Esophagus muscularis mucosa (tissue), 4 donors: ENCODE measurements around the gene UACA. TPM values are rescaled to one million over a fixed set of nuclear protein-coding genes. Genes with fewer than 3 reads are reported as not detected.

Experiments
- DNase-seq: peaks from one replicate; pipeline ENCODE4 v3.0.0-alpha.2; 2017; ENCODE audit errors: extremely low spot score
- H3K27ac ChIP-seq, 4 donors: fragments of 200-600 bp; sonication (generic); replicated peaks in 1 of 4; 1 replicate in 3 of 4; 2 replicates in 1 of 4; pipeline ENCODE4 v1.5.1; 2016 to 2019; ENCODE audit warnings: mild to moderate bottlenecking in 1 of 4
- H3K27me3 ChIP-seq, 4 donors: fragments of 200-600 bp; sonication (generic); one replicate each; pipeline versions ENCODE4 v1.5.1 to v1.6.0; 2016 to 2019
- H3K36me3 ChIP-seq, 4 donors: fragments of 200-600 bp; sonication (generic); one replicate each; pipeline ENCODE4 v1.5.1; 2016 to 2019
- H3K4me1 ChIP-seq, 4 donors: fragments of 200-600 bp; sonication (generic); one replicate each; pipeline ENCODE4 v1.5.1; 2016 to 2019
- H3K4me3 ChIP-seq, 4 donors: fragments of 200-600 bp; sonication (generic); 1 replicate in 2 of 4; 2 replicates in 2 of 4; pipeline ENCODE4 v1.5.1; 2016 to 2019; ENCODE audit warnings: mild to moderate bottlenecking in 4 of 4, moderate library complexity in 1 of 4
- H3K9me3 ChIP-seq, 4 donors: fragments of 200-600 bp; sonication (generic); 1 replicate in 3 of 4; 2 replicates in 1 of 4; pipeline ENCODE4 v1.5.1; 2016 to 2019
- EP300 ChIP-seq: sonication (generic); formaldehyde crosslinking; IDR thresholded peaks from one replicate; pipeline ENCODE4 v1.6.1; 2017; ENCODE audit warnings: antibody characterized with exemption
- POLR2A ChIP-seq: fragments of 450-650 bp; IDR thresholded peaks from one replicate; pipeline ENCODE4 v1.6.1; 2017; ENCODE audit warnings: antibody characterized with exemption, moderate library complexity, mild to moderate bottlenecking, low read depth
- POLR2AphosphoS5 ChIP-seq, 2 donors: sonication (generic); formaldehyde crosslinking; IDR thresholded peaks; one replicate each; pipeline ENCODE4 v1.6.1; 2017; ENCODE audit warnings: antibody characterized with exemption in 2 of 2
- WGBS: methylation state at CpG from one replicate; pipeline ENCODE4 v1.1.5; 2018; 5-methylcytosine and 5-hydroxymethylcytosine counted together
- intact Hi-C: fragments of 100-400 bp; cut with DNase I; formaldehyde crosslinking; loops from one replicate; pipeline ENCODE4 v1.15.1; 2023
- total RNA-seq, 4 donors: library from RNA; depleted of rRNA; stranded (reverse); fragments of >200 nt; gene quantifications; one replicate each; pipeline versions ENCODE4 v1.1.0 to v1.2.1, GENCODE V29; 2016
- TF ChIP-seq, protein P1 (sequence below), 3 experiments: fragments of 200-600 bp in 2 of 3; fragments of 450-650 bp in 1 of 3; sonication (generic) in 2 of 3; IDR thresholded peaks; one replicate each; pipeline ENCODE4 v1.5.1; 2017 to 2019; ENCODE audit warnings: antibody characterized with exemption in 3 of 3, mild to moderate bottlenecking in 2 of 3, moderate library complexity in 1 of 3

Gene UACA
- total RNA-seq, 4 donors from 2014 or later: 23.9 to 40.7 (median 28.9) TPM

DNA sequence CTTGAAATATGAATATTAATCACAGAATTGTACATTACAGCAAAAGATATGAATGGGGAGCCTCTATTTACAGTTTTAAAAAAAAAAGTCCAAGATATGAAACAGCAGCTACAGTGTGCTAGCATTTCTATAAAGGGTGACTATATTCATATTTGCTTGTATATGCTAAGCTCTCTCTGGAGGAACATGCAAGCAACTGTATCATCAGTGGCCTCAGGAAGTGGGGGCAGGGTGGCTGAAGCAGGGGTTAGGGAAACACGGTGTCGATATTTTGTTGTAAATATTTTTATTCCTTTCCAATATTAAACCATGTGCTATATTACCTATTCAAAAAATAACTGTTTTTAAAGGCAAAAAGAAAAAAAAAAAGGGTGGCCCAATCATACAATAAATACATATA lies 2.3 kb downstream of the UACA start:
- Histone ChIP-seq H3K27ac (no peak overlapping the region), H3K27me3 (no peaks in the 10 kb centered on the region), H3K4me1 (peaks cover 25 to 40% (median 30%) of the 10 kb centered on the region in 4 donors), H3K9me3 (no peaks in the 10 kb centered on the region), H3K36me3 (no peaks in the 10 kb centered on the region), H3K4me3 (peak overlapping the region in 1 of 4 donors; percentile 5)
- TF ChIP-seq POLR2A (no peak), EP300 (no peak), POLR2AphosphoS5 (IDR thresholded peaks at IDR 0.05) (no peak)
- TF ChIP-seq, protein P1, sequence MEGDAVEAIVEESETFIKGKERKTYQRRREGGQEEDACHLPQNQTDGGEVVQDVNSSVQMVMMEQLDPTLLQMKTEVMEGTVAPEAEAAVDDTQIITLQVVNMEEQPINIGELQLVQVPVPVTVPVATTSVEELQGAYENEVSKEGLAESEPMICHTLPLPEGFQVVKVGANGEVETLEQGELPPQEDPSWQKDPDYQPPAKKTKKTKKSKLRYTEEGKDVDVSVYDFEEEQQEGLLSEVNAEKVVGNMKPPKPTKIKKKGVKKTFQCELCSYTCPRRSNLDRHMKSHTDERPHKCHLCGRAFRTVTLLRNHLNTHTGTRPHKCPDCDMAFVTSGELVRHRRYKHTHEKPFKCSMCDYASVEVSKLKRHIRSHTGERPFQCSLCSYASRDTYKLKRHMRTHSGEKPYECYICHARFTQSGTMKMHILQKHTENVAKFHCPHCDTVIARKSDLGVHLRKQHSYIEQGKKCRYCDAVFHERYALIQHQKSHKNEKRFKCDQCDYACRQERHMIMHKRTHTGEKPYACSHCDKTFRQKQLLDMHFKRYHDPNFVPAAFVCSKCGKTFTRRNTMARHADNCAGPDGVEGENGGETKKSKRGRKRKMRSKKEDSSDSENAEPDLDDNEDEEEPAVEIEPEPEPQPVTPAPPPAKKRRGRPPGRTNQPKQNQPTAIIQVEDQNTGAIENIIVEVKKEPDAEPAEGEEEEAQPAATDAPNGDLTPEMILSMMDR (IDR thresholded peaks at IDR 0.05): no peak
- intact Hi-C loops: loop anchor here (5.0 to 10.0 kb wide), 2 partner anchors 51 to 76 kb away; no protein-coding TSS in a partner anchor
- DNase-seq: no peak
- WGBS: 83% methylated on average over 2 of the region's 2 CpGs

DNA sequence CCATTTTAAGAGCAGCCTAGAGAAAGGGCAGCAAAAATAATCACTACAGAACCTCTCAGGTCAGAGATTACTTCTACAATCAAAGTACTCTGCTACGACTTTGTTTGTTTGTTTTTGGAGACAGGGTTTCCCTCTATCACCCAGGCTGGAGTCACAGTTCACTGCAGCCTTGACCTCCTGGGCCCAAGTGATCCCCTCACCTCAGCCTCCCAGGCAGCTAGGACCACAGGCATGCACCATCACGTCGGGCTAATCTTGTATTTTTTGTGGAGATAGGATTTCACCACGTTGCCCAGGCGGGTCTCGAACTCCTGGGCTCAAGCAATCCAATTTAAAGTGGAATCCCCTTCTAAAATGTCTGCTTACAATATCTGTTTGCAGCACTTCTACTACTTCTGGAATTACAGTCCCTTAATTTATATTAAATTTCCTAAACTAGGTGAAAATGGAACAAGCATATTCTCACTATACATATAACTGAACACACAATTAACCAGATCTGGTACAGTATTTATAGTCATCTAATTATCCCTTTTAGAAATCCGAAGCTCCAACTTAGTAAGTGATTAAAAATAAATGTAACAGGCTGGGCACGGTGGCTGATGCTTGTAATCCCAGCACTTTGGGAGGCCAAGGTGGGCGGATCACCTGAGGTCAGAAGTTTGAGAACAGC lies 4.4 kb downstream of the UACA start:
- WGBS: 70% methylated on average over 9 of the region's 9 CpGs
- intact Hi-C loops: no loop called here
- H3K27me3 ChIP-seq: no peaks in the 10 kb centered on the region
- no peaks in the 10 kb centered on the region for H3K36me3 ChIP-seq
- no peak overlapping the region for H3K27ac ChIP-seq
- TF ChIP-seq EP300 (no peak), POLR2AphosphoS5 (IDR thresholded peaks at IDR 0.05) (no peak), POLR2A (no peak)
- TF ChIP-seq, protein P1 (IDR thresholded peaks at IDR 0.05): no peak
- H3K4me3 ChIP-seq: no peak overlapping the region
- H3K4me1 ChIP-seq: peaks cover 16 to 38% (median 27%) of the 10 kb centered on the region in 4 donors
- DNase-seq: no peak
- H3K9me3 ChIP-seq: no peaks in the 10 kb centered on the region

DNA sequence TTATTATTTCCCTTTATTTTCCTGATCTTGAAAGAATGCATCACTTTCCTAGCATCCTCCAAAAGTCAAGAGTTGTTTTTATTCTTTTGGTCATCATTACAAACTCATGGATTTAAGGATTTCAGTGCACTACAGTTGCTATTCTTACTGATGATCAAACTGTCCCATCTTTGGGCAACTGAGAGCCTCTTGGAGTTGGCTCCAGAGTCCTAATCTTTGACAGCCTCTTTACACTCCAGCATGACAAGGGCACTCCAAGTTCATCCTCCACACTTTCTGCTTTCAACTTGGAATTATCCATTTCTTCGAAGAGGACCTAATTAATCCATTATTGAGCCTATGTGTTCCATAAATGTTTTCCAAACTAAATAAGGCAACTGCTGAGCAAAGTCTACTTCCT lies 5.7 kb downstream of the UACA start:
- Histone ChIP-seq H3K27ac (no peak overlapping the region), H3K4me3 (no peak overlapping the region), H3K36me3 (no peaks in the 10 kb centered on the region), H3K4me1 (peaks cover 22 to 47% (median 34%) of the 10 kb centered on the region in 4 donors), H3K9me3 (no peaks in the 10 kb centered on the region), H3K27me3 (no peaks in the 10 kb centered on the region)
- intact Hi-C loops: no loop called here
- TF ChIP-seq POLR2AphosphoS5 (IDR thresholded peaks at IDR 0.05): no peak
- no peak for DNase-seq
- 56% methylated on average over 1 of the region's 1 CpG for WGBS

DNA sequence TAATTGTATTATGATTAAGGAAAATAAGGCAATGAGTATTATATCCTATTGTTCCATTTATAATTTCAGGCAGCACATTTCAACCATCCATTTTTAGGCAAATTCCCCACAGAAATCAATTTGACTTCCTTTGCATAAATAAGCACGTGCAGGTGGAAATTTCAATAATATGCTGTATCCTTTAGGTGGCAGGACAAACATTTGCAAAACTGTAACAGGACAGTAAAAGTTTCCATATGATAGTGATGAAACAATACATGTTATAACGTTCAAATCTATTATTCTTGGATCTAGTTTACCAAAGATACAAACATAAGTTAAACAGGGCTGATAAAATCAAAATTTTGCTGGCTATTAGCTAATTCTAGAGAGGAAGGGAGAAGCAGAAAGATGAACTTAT lies 8.5 kb downstream of the UACA start:
- Histone ChIP-seq H3K27me3 (no peaks in the 10 kb centered on the region), H3K4me3 (no peak overlapping the region), H3K9me3 (no peaks in the 10 kb centered on the region), H3K27ac (no peak overlapping the region), H3K4me1 (peaks cover 30 to 60% (median 34%) of the 10 kb centered on the region in 4 donors), H3K36me3 (no peaks in the 10 kb centered on the region)
- no peak for DNase-seq
- 55% methylated on average over 2 of the region's 2 CpGs for WGBS
- TF ChIP-seq POLR2AphosphoS5 (IDR thresholded peaks at IDR 0.05) (no peak), EP300 (no peak), POLR2A (no peak)
- TF ChIP-seq, protein P1 (IDR thresholded peaks at IDR 0.05): no peak
- intact Hi-C loops: no loop called here

DNA sequence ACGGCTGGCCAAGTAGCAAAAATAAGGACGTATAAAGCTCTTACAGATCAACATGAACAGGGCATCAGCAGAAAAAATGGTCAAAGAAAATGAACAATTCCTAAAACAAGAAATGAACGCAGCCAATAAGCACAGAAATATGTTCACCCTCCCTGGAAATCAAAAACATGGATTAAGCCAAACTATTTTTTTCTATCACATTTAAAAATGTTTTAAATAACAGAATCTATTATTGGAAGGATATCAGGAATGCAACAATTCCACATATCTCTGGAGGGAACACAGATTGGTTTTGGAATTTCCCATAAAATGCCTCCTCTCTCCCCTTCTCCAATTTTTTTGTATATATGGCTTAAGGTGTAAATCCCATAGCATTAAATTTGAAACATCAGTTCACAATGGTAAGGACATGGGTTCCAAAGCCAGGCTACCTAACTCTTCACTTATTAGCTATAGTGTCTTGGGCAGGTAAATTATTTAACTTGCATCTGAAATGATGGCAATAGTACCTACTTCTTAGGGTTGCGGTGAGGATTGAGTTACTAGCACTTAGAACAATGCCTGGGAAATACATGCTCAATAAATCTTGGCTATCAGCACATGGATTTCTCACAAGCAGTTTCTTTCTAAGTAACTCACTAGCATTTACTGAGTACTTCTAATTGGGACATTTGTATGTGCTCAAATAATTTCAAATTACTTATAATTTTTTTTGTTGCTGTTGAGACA lies 10.1 kb downstream of the UACA start:
- Histone ChIP-seq H3K4me1 (peaks cover 33 to 57% (median 36%) of the 10 kb centered on the region in 4 donors), H3K9me3 (no peaks in the 10 kb centered on the region), H3K27me3 (no peaks in the 10 kb centered on the region), H3K36me3 (no peaks in the 10 kb centered on the region), H3K27ac (no peak overlapping the region), H3K4me3 (no peak overlapping the region)
- intact Hi-C loops: no loop called here
- no peak for DNase-seq
- WGBS: 67% methylated on average over 4 of the region's 4 CpGs
- TF ChIP-seq, protein P1 (IDR thresholded peaks at IDR 0.05): no peak
- TF ChIP-seq POLR2A (no peak), POLR2AphosphoS5 (IDR thresholded peaks at IDR 0.05) (no peak), EP300 (no peak)
